ENCODE results near the gene DGKE. TPM values are rescaled to one million over a fixed set of nuclear protein-coding genes. Genes with fewer than 3 reads are reported as not detected.
A peak's percentile ranks its signal among the peaks of the same experiment; 100 is the strongest.

The DGKE gene
- total RNA-seq, 8 experiments from 2014 or later = 3.2 to 12.8 (median 9.8) TPM

- H3K4me3 ChIP-seq = no peak overlapping the region
- no peak overlapping the region for H3K27ac ChIP-seq
- WGBS, 10 experiments = 79 to 100% (median 91%) methylated on average over 1 to 7 of the region's 7 CpGs; no CpG with 5 or more reads in 1 of the 10 experiments
- in situ Hi-C loops (cut with MboI; ENCODE audit: low pct_unique_long_range_greater_than_20kb in 2 of 9, low sequenced_read_pairs in 9 of 9, unreplicated experiment in 9 of 9) = no loop called here
- peaks cover 0 to 3% of the 10 kb centered on the region in 2 donors for H3K4me1 ChIP-seq (replicated peaks in 1 of 2)
- ATAC-seq (replicated peaks in 6 of 8) = no peak
Observed at GRCh38 chr17:56899403-56899802, 65.5 kb downstream of the DGKE start.

DNA sequence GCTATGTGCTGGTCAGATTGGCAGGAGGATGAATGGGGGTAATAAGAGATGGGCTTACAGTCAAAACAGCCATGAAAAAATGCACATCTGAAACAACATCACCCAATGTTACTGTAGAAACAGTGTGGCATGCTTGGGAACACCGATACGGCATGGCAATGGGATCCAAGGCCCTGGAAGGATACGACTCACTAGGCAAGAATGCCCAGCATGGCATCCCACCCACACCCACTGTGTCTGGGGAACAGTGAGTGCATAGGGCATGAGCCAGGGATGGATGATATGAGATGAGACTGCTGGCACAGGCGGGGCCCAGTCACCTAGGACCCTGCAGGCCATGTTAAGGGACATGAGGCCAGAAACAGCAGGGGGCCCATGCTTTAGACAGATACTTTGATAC lies 68.4 kb downstream of the DGKE start:
- in situ Hi-C loops (cut with MboI; ENCODE audit: low pct_unique_long_range_greater_than_20kb in 2 of 9, low sequenced_read_pairs in 9 of 9, unreplicated experiment in 9 of 9) = no loop called here
- no peak overlapping the region for H3K4me3 ChIP-seq
- H3K27ac ChIP-seq = no peak overlapping the region
- peaks cover 0 to 3% of the 10 kb centered on the region in 2 donors for H3K4me1 ChIP-seq (replicated peaks in 1 of 2)
- 65 to 100% (median 85%) methylated on average over 1 to 2 of the region's 4 CpGs; no CpG with 5 or more reads in 6 of the 10 experiments for WGBS, 10 experiments
- peak in 1 of 8 experiments; percentile 61 for ATAC-seq (replicated peaks in 6 of 8)

DNA sequence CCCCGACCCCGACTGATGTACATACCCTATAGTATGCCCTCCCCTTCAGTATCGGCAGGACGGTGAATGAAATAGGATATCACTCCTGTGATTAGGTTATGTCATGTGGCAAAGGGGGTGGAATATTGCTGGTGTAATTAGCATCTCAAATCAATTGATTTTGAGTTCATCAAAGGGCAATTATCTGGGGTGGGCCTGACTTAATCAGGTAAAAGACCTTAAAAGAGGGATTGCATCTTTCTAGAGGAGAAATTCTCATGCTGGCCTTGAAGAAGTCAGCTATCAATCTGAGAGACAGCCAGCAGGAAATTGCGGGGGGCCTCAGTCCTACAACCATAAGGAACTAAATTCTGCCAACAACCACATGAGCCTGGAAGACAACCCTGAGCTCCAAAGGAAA lies 69.6 kb downstream of the DGKE start:
- H3K4me3 ChIP-seq = no peak overlapping the region
- no peak for ATAC-seq (replicated peaks in 6 of 8)
- H3K4me1 ChIP-seq (replicated peaks in 1 of 2) = peaks cover 0 to 3% of the 10 kb centered on the region in 2 donors
- in situ Hi-C loops (cut with MboI; ENCODE audit: low pct_unique_long_range_greater_than_20kb in 2 of 9, low sequenced_read_pairs in 9 of 9, unreplicated experiment in 9 of 9) = no loop called here
- 70 to 100% (median 96%) methylated on average over 2 to 4 of the region's 5 CpGs; no CpG with 5 or more reads in 2 of the 10 experiments for WGBS, 10 experiments
- no peak overlapping the region for H3K27ac ChIP-seq

DNA sequence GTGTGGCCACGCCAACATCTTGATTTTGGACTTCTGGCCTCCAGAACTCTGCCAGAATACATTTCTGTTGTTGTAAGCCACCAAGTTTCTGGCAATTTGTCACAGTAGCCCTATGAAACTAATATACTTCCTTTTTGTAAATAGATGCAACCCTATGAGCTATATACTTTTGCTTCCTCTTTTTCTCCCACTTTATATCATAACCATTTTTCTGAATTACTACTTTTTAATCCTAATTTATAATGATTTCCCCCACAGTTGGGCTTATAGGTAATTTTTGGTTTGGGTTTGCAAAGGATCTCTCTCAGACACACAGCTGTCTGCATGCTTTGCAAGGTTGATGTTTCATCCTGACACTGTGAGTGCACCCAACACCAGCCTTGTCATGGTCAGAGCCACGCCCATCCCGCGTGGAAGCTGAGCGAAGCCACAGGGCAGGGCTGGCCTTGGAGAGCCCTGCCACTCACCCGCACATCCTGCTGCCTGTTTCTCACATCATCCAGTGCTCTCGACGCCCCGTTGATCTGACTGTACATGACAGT lies 74.1 kb downstream of the DGKE start:
- ATAC-seq (replicated peaks in 6 of 8) = peak in 2 of 8 experiments; percentile 43 to 57
- peaks cover 0 to 3% of the 10 kb centered on the region in 2 donors for H3K4me1 ChIP-seq (replicated peaks in 1 of 2)
- no peak overlapping the region for H3K27ac ChIP-seq
- WGBS, 10 experiments = 50 to 100% (median 83%) methylated on average over 1 to 5 of the region's 9 CpGs; no CpG with 5 or more reads in 3 of the 10 experiments
- in situ Hi-C loops (cut with MboI; ENCODE audit: low pct_unique_long_range_greater_than_20kb in 2 of 9, low sequenced_read_pairs in 9 of 9, unreplicated experiment in 9 of 9) = no loop called here
- no peak overlapping the region for H3K4me3 ChIP-seq

- Histone ChIP-seq H3K4me1 (replicated peaks in 1 of 2) (peaks cover 0 to 3% of the 10 kb centered on the region in 2 donors), H3K4me3 (no peak overlapping the region), H3K27ac (no peak overlapping the region)
- WGBS, 10 experiments = 28 to 100% (median 95%) methylated on average over 1 to 5 of the region's 6 CpGs; no CpG with 5 or more reads in 2 of the 10 experiments
- in situ Hi-C loops (cut with MboI; ENCODE audit: low pct_unique_long_range_greater_than_20kb in 2 of 9, low sequenced_read_pairs in 9 of 9, unreplicated experiment in 9 of 9) = no loop called here
- ATAC-seq (replicated peaks in 6 of 8) = peak in 2 of 8 experiments; percentile 45 to 49
Observed at GRCh38 chr17:56909742-56910508, 76.0 kb downstream of the DGKE start.

DNA sequence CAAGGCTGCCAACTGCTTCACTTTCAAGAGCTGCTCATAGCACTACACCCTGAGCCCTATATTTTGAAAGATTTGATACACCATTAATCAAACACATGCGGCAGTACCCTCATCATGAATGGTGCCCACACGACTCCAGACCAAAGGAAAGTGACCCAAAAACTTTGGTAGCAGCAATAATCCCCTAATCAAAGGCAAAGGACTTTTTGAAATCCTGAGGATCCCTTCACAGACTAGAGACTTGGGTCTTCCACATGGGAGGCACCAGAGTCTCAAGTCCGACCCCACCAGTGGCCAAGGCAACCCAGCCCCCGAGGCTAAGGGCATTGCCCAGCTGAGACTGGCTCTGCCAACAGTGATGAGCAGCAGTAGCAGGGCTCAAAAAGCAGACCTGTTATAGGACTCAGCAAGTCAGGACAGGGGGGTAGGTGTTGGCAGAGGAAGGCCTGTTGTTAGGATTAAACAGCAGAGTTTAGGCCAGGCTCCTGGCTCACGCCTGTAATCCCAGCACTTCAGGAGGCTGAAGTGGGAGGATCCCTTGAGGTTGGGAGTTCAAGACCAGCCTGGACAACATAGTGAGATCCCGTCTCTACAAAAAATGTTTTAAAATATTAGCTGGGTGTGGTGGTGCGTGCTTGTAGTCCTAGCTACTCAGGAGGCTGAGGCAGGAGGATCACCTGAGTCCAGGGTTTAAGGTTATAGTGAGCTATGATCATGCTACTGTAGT lies 76.7 kb downstream of the DGKE start:
- 50 to 100% (median 93%) methylated on average over 1 to 3 of the region's 7 CpGs; no CpG with 5 or more reads in 3 of the 10 experiments for WGBS, 10 experiments
- ATAC-seq (replicated peaks in 6 of 8) = no peak
- Histone ChIP-seq H3K4me3 (no peak overlapping the region), H3K27ac (no peak overlapping the region), H3K4me1 (replicated peaks in 1 of 2) (peaks cover 0 to 3% of the 10 kb centered on the region in 2 donors)
- in situ Hi-C loops (cut with MboI; ENCODE audit: low pct_unique_long_range_greater_than_20kb in 2 of 9, low sequenced_read_pairs in 9 of 9, unreplicated experiment in 9 of 9) = no loop called here

DNA sequence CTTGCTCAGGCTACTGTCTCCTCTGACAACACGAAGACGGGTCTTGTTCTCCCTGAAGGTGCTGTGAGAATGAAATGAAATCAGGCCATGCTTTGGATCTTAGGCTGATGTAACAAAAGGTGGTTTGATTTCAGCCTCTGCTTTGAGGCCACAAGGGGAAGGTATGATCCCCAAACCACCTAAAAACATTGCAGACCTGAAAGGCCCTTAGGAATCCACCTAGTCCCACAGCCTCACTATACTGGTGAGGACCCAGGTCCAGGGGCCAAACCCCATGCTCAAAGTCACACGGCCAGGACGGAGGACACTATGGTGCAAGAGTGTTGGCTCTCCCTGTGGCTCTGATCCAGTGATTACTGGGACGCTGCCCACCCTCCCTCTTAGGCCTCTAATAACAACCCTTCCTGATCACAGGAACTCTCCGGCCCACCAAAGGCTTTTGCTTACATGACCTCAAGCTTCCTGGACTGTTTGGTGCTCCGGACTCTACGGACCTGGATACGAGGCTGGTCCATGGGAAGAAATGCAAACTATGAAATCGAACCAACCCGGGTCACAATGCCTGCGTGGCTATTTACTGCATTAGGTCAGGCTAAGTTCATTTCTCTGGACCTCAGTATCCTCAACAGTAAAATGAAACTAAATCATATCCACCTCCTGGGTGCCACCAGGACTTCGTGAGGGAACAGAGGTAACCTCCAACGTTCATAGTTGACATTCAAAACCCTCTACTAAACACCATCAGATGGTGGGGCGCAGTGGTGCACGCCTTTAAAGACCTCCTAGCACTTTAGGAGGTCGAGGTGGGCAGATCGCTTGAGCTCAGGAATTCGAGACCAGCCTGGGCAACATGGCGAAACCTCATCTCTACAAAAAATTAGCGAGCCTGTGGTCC lies 78.4 kb downstream of the DGKE start:
- 21 to 96% (median 82%) methylated on average over 1 to 14 of the region's 21 CpGs for WGBS, 10 experiments
- H3K4me1 ChIP-seq (replicated peaks in 1 of 2) = peaks cover 0 to 3% of the 10 kb centered on the region in 2 donors
- peak overlapping the region in 2 of 5 donors; percentile 72 to 99 for H3K4me3 ChIP-seq
- no peak overlapping the region for H3K27ac ChIP-seq
- in situ Hi-C loops (cut with MboI; ENCODE audit: low pct_unique_long_range_greater_than_20kb in 2 of 9, low sequenced_read_pairs in 9 of 9, unreplicated experiment in 9 of 9) = no loop called here
- no peak for ATAC-seq (replicated peaks in 6 of 8)

DNA sequence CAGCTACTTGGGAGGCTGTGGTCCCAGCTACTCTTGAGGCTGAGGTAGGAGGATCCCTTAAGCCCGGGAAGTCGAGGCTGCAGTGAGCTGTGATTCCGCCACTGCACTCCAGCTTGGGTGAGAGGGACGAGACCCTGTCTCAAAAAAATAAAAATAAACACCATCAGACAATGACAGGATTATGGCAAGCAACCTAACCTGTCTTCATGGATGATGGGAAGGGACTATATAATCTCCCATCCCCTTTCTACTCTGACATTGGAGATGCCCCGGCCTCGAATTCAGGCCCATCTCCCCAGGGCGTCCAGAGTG lies 79.0 kb downstream of the DGKE start:
- Histone ChIP-seq H3K27ac (no peak overlapping the region), H3K4me1 (replicated peaks in 1 of 2) (peaks cover 0 to 3% of the 10 kb centered on the region in 2 donors), H3K4me3 (peak overlapping the region; percentile 42 to 99 (median 72))
- WGBS, 10 experiments = 0 to 93% (median 58%) methylated on average over 1 to 6 of the region's 7 CpGs; no CpG with 5 or more reads in 4 of the 10 experiments
- in situ Hi-C loops (cut with MboI; ENCODE audit: low pct_unique_long_range_greater_than_20kb in 2 of 9, low sequenced_read_pairs in 9 of 9, unreplicated experiment in 9 of 9) = no loop called here
- ATAC-seq (replicated peaks in 6 of 8) = no peak

DNA sequence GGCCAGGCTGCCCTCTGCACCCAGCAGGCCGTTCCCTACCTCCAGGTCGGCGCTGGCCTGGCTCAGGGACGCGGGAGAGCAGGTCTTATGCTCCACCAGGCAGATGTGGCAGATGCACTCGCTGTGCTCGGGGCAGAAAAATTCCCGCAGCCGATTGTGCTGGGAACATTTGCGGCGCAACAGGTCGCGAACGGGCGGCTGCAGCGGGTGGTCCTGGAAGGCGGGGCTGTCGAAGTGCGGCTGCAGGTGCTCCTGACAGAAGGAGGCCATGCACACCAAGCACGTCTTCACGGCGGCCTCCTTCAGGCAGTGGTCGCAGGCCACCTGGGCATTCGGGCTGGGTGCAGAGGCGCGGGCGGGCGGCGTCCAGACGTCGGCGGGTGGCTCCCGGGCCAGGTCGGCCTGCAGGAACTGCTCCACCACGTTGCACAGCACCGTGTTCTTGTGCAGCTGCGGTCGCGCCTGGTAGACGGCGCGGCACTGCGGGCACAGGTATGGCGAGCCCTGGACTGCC lies 79.5 kb downstream of the DGKE start:
- in situ Hi-C loops (cut with MboI; ENCODE audit: low pct_unique_long_range_greater_than_20kb in 2 of 9, low sequenced_read_pairs in 9 of 9, unreplicated experiment in 9 of 9) = no loop called here

GRCh38 chr17:56913867-56914580 lies 80.1 kb downstream of the DGKE start, which contains the start of gene TRIM25:
Gene TRIM25, minus strand, starts transcription at chr17:56914049. Its CDS starts 61 bp downstream, at chr17:56913988.
- in situ Hi-C loops (cut with MboI; ENCODE audit: low pct_unique_long_range_greater_than_20kb in 2 of 9, low sequenced_read_pairs in 9 of 9, unreplicated experiment in 9 of 9) = no loop called here
- H3K27ac ChIP-seq = no peak within 1 kb of the TSS
- ATAC-seq (replicated peaks in 6 of 8) = peak; percentile 33 to 95 (median 91)
- 0 to 4% (median 0%) methylated on average over 1 to 10 of the region's 58 CpGs; no CpG with 5 or more reads in 2 of the 10 experiments for WGBS, 10 experiments
- H3K4me3 ChIP-seq = peak within 1 kb of the TSS; percentile 42 to 99 (median 72)
- H3K4me1 ChIP-seq (replicated peaks in 1 of 2) = peaks cover 0 to 3% of the 10 kb centered on the region in 2 donors

More for the DNA sequence above, 79.5 kb downstream of the DGKE start:
- peak overlapping the region; percentile 42 to 99 (median 72) for H3K4me3 ChIP-seq
- peak; percentile 2 to 66 (median 62) for ATAC-seq (replicated peaks in 6 of 8)
- H3K27ac ChIP-seq = no peak overlapping the region
- H3K4me1 ChIP-seq (replicated peaks in 1 of 2) = peaks cover 0 to 3% of the 10 kb centered on the region in 2 donors
- 0% methylated on average over 8 of the region's 44 CpGs; no CpG with 5 or more reads in 9 of the 10 experiments for WGBS, 10 experiments

DNA sequence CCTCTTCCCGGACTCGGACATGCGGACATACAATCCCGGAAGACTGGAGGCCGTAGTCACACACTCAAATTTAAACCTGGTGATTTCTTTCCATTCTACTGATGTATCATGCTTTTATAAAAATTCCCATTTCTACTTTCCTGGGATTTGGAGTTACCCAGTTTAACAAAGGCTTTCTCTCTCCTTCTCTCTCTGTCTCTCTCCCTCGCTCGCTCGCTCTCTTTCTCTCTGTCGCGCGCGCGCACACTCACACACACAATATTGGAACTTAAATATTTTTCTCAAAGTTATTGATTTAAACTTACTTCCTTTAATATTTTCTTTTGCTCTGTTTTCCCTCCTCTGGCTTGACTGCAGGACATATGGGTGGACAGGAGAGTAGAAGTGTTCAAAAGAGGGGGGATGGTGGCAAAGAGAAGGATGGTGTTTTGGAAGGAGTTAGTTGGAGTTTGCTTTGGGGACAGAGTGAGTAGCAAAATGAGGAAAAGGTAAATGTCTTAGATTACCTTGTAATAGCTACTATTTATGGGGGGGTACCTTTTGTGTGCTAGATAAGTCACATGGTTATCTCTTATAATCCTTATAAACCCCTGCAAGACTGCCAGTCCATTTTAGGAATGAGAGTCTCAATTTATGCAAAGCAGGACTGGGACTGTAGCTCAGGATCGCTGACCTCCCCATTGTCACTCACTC lies 80.8 kb downstream of the DGKE start:
- Histone ChIP-seq H3K27ac (no peak overlapping the region), H3K4me3 (peak overlapping the region; percentile 42 to 99 (median 72)), H3K4me1 (replicated peaks in 1 of 2) (peaks cover 0 to 3% of the 10 kb centered on the region in 2 donors)
- in situ Hi-C loops (cut with MboI; ENCODE audit: low pct_unique_long_range_greater_than_20kb in 2 of 9, low sequenced_read_pairs in 9 of 9, unreplicated experiment in 9 of 9) = no loop called here
- WGBS, 10 experiments = 2 to 48% (median 12%) methylated on average over 6 to 14 of the region's 14 CpGs
- peak in 1 of 8 experiments; percentile 0 for ATAC-seq (replicated peaks in 6 of 8)
